Adipose tissue (tissue), 3 donors: ENCODE measurements around the gene CNTNAP2. TPM values are rescaled to one million over a fixed set of nuclear protein-coding genes. Genes with fewer than 3 reads are reported as not detected.
"Not testable (repeated sequence)": the region's sequence is repeated elsewhere in the genome, so short reads cannot be mapped to it uniquely, and the experiment has no call there.

Experiments
- H3K27ac ChIP-seq: one replicate; pipeline ENCODE4 v1.5.1; 2013; ENCODE audit warnings: low read depth, low read length
- WGBS, 3 donors: extraction: QIAGEN DNeasy Blood & Tissue Kit; methylation state at CpG; one replicate each; pipeline ENCODE4 v1.1.7; 2013; 5-methylcytosine and 5-hydroxymethylcytosine counted together
- polyA plus RNA-seq, 3 donors: library from polyadenylated mRNA; stranded (reverse); fragments of 200-250 nt; gene quantifications; one replicate each; pipeline ENCODE4 v1.2.3, GENCODE V29; 2013
- donor health status: healthy with polysubstance abuse.
- donor health status: Bipolar disorder and iron deficiency.
- donor health status: healthy.

CNTNAP2 gene
- polyA plus RNA-seq, 3 donors: under 0.01 to 0.03 (median 0.01) TPM

DNA sequence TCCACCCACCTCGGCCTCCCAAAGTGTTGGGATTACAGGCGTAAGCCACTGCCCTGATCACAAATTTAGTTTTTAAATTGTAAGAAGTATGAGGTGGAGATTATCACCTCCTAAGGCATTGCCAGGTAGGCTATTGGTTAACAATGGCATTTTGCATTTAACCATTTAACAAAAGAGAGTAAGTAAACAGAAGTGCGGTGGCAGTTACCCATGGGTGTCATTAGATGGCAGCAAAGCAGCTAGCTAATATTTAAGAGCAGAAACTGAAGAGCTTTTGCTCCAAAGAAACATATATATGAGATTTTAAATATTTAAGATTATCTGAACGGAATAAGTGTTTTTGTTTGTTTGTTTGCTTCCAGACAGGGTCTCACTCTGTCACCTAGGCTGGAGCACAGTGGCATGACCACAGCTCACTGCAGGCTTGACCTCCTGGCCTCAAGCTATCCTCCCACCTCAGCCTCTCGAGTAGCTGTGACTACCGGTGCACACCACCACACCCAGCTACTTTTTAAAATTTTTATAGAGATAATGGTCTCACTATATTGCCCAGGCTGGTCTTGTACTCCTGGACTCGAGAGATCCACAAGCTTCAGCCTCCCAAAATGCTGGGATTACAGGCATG, 2148.4 kb downstream of the CNTNAP2 start:
- H3K27ac ChIP-seq: no peak overlapping the region
- 50 to 63% (median 57%) methylated on average over 7 of the region's 7 CpGs for WGBS, 3 donors

DNA sequence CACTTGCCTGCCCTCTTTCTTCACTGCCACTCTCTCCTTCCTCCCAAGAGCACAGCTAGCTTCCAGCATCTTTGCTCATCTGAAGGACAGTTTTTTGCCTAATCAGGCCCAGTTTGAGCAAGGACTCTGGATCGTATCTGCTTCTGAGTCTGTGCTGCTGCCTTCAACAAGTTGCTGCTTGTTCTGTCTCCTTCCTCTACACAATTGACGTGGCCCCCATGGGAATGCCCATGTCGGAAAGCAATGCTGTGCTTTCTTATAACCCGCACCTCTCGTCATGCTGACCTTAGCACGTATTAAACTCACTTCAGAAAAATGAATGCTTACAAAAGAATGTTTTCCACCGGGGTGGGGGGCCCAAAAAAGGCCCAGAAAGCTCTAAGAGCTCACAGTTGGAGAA, 2149.3 kb downstream of the CNTNAP2 start:
- no peak overlapping the region for H3K27ac ChIP-seq
- WGBS, 3 donors: 50 to 73% (median 65%) methylated on average over 7 of the region's 7 CpGs

DNA sequence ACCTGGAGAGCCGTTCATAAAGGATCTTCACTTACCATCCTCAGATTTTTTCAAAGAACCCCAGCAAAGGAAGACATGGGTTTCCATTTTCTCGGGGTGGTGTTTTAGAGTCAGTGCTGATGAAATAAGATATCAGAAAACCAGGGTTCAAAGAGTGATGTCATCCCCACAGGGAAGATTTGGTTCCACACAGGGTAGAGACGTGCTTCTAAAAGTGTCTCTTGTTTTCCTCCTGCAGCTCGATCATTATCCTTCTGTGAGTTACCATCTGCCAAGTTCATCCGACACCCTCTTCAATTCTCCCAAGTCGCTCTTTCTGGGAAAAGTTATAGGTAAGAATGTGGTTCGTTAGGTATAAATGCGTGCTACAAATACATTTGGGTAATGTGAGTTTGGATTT, 2150.2 kb downstream of the CNTNAP2 start:
- H3K27ac ChIP-seq: no peak overlapping the region
- WGBS, 3 donors: 82 to 91% (median 88%) methylated on average over 8 of the region's 8 CpGs

DNA sequence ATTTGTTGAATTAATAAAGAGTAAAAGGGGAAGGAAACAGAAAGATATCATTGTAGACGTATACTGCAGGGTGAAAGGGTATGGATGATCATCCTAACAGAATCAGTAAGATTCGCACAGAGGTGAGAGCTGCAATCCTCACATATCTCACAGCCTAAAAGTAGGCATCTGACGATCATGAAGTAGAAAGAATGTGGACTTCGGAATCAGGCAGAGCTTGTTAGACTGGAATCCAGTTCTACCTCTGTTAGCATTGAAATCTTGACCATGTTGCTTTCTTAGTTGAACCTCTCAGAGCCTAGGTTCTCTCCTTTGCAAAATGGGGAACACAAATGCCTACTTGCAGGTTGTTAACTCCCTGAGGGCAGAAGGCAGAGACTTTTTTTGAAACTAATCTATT, 2154.0 kb downstream of the CNTNAP2 start:
- H3K27ac ChIP-seq: no peak overlapping the region
- WGBS, 3 donors: 64 to 89% (median 84%) methylated on average over 4 of the region's 4 CpGs

DNA sequence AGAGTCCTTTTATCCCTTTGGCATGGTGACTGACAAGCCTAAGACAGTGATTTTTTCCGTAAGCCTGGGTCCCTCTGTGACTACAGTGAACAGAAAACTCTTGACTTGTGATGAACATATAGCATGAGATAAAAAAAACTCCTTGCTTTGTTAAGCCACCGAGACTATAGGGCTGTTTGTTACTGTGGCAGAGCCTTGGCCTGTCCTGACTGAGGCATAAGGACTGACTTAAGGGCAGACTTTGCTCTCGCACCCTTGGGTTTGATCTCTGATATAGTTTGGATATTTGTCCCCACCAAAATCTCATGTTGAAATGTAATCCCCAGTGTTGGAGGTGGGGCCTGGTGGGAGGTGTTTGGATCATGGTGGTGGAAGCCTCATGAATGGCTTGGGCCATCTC, 2157.5 kb downstream of the CNTNAP2 start:
- 77 to 94% (median 92%) methylated on average over 3 of the region's 3 CpGs for WGBS, 3 donors

DNA sequence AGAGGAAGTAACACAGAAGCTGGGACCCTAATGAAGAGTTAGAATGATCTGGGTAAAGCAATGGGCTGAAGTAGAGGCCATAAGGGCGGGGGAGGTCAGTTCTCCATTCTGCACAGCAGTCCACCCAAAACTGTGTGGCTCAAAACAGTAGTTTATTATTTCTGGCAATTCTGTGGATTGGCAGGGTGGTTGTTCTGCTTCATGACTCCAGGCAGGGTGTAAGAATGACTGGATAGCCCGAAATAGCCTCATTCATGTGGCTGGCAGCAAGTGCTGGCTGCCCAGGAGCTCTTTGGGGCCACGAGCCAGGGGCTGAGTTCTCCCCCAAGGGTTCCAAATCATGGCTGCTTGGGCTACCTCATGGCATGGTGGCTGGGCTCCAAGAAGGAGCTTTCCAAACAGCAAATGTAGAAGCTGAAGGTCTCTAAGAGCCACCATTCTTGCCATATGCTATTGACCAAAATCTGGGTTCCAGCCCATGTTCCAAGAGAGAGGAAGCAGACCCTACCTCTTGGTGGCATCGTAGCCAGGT, 2158.8 kb downstream of the CNTNAP2 start:
- WGBS, 3 donors: 76 to 94% (median 90%) methylated on average over 4 of the region's 4 CpGs
- H3K27ac ChIP-seq: no peak overlapping the region

More for the DNA sequence above, 2157.5 kb downstream of the CNTNAP2 start:
- no peak overlapping the region for H3K27ac ChIP-seq

DNA sequence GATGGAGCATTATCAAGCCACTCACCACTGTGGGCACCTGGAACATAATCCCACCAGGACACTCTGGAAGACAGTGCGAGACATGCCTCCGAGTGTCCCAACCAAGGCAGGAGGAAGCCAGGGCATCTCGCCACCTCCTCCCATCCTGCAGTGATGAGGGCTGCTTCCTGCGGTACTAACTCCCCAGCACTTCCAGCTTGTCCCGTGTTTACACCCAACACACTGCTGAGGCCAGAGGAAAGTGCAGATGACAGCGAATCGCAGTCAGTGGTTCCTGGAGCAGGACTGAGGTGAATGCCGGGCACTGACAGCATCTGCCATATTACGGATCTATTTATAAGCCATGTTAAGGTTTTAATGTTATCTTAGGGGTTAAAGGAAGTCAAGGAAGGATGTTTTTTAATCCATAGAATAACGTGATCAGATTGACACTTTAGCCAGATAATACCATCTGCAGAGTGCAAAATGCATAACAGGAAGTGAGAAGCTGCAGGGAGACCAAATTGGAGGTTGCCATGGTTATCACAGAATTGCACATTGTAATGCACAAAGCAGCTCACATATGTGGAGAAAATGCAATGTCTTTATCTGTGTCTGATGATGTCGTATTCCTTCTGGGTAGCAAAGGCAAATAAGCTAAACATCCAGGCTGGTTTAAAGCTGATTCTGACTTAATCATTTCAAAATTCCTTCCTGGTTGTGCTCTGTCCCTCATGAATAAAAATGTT, 2159.9 kb downstream of the CNTNAP2 start:
- 56 to 64% (median 61%) methylated on average over 11 of the region's 11 CpGs for WGBS, 3 donors
- no peak overlapping the region for H3K27ac ChIP-seq

DNA sequence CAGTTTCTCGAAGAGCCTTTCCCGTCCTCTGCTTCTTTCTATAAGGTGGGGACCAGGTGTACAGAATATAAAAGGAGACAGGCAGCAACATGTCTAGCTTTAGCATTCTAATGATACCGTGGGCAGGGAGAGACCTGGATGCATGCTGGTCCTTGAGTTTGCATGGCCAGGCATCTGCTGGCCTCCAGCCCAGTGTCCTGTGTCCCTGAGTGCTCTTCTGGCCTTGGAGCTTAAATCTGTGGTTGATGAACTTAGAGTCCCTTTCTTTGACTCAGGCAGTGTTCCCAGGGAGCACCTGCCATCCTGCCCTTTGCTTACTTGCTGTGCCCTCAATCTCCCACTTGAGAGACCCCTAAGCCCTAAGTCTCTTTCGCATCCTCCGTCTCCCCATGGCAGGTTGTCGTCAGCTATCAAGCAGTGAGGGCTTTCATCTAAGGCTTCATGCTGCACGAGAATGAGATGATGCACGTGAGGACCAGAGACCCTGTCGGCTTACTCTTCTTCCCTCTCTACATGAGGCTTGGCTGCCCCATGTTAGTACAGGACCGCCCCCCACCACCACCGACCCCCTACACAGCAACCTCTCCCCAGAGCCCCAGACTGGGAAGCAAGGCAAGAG, 2160.6 kb downstream of the CNTNAP2 start:
- H3K27ac ChIP-seq: no peak overlapping the region
- WGBS, 3 donors: 71 to 77% (median 73%) methylated on average over 11 of the region's 11 CpGs

DNA sequence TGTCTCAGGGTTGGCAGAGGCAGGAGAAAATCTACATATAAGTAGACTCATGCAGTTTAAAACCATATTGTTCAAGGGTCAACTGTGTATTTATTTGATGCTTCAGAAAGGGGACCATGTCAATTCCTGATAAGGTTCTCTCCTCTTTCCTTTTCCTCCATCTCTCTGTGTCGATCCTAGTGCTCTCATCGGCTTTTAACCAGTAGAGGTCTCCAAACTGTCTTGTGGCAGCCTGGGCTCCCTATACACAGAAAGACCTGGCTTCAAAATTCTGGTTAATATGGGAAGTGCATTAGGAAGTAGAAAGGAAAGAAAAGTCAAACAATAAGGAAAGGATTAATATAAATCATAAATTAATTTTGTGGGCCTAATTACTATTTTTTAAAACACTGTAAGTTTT, 2169.5 kb downstream of the CNTNAP2 start:
- 6 to 25% (median 9%) methylated on average over 2 of the region's 2 CpGs for WGBS, 3 donors

DNA sequence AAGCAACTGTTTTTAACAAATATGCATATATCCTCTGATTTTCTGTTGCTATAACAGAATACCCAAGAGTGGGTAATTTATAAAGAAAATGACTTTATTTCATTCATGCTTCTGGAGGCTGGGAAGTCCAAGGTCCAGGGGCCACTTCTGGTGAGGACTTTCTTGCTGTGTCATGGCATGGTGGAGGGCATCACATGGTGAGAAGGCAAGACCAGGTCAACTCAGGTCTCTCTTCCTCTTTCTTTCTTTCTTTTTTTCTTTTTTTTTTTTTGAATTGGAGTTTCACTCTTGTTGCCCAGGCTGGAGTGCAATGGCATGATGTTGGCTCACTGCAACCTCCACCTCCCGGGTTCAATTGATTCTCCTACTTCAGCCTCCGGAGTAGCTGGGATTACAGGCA, 2170.9 kb downstream of the CNTNAP2 start:
- 82 to 96% (median 90%) methylated on average over 1 to 2 of the region's 2 CpGs for WGBS, 3 donors

More for the DNA sequence above, 2169.5 kb downstream of the CNTNAP2 start:
- H3K27ac ChIP-seq: no peak overlapping the region

DNA sequence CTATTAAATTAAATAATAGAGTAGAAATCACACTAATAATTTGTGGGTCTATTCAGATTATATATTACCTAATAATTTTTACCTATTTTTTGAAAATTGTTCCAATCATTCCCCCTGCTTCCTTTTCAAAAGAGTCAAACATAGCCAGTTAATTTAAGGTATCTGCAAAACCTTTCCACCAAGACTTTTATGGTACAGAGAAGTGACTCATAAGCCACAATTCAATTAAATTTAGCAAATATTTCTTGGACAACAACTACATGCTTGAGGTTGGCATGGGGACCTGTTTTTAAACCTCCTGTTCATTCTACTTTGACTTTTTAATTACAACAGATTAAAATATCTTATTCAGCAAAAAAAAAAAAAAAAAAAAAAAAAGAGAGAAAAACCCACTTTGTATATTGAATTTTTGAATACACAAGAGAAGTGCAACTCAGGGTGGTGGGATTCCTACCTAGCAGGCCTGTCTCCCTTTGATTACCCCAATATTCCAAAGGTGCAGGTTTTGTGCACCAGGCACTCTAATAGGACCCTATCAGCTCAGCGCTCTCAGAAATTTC, 2172.1 kb downstream of the CNTNAP2 start:
- whole genome bisulfite sequencing, 3 donors: 94 to 100% (median 96%) methylated on average over 1 of the region's 1 CpG
- no peak overlapping the region for H3K27ac ChIP-seq

More for the DNA sequence above, 2170.9 kb downstream of the CNTNAP2 start:
- no peak overlapping the region for H3K27ac ChIP-seq

DNA sequence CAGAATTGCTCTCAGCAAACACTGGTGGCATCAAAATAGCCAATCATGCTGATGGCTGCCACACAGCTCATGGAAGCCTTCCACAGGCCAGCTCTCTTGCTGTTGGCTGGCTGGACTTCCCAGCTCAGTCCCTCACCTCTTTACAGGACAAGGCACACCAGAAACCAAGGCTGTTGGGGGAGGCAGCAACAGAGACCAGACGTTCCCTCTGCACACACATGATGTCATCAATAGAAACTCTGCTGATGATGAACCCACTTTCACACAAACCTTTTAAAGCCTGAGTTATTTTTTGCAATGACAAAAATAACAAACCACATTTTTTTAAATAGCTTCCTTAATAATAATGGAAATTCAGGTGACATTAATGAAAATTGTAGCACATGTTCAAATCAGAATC, 2173.0 kb downstream of the CNTNAP2 start:
- no peak overlapping the region for H3K27ac ChIP-seq
- 12 to 57% (median 47%) methylated on average over 1 of the region's 1 CpG for WGBS, 3 donors

DNA sequence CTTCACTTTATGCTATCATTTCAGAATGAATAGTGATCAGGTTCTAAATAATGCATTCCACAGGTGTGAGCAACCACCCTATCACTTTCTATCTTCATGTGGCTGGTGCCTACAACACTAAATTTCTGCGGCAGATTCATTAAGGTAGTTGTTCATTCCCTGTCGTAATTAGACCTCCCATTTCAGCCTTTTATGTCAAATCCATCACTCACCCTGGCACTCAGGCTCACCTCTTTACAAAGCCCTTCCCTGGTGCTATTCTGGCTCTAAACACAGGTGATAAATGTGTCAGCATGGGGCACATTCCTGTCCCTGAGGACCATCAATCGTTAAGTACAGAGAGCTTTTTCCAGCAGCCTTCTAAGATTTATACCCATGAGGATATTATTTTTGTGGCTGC, 2173.9 kb downstream of the CNTNAP2 start:
- H3K27ac ChIP-seq: no peak overlapping the region
- WGBS, 3 donors: 20 to 79% (median 74%) methylated on average over 3 of the region's 3 CpGs

DNA sequence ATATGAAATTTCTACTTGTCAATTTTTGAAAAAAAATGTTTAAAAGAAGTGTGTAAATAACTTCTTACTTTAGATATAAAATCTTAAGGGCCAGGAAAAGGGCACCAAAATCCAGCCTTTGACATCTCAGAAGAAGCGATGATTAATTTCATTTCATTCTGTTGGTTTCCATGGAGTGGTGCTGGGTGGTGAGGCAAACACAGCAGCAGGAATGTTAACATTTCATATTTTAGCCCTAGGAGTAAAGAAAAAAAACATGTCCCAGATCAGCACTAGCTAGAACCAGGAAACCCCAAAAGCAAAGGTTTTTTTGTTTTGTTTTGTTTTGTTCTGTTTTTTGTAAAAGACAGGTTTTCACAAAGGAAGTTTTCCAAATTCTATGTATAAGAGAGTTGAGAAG, 2175.2 kb downstream of the CNTNAP2 start:
- WGBS, 3 donors: 84 to 97% (median 91%) methylated on average over 1 of the region's 1 CpG

DNA sequence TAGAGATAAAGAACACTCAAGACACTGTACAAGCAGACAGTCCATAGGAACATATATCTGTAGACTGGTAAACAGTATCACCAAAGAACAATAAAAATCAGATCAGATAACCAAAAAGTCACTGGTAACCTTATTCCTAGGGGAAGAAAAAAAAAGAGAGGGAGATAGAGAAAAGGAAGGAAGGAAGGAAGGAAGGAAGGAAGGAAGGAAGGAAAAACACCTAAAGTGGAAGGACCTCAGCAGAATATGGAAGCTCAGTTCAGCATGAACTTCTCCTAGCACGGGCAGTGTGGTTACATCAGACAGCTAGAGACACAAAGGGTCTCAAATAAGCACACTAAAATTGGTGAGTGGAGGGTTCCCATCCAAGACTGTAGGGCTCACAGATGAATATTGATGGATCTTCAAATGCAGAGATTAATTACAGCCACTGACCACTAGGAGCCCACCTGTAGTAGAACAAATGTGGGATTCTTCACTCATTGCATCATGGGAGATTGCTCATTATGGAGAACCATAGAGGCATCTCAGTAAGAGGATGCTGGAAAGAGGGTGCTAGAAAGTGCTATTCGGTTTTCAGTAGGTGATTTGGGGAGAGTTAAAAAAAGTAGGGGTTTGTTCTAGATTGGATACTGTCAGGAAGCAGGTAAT, 2180.5 kb downstream of the CNTNAP2 start:
- WGBS, 3 donors: 82 to 92% (median 87%) methylated on average over 2 of the region's 2 CpGs
- no peak overlapping the region for H3K27ac ChIP-seq

More for the DNA sequence above, 2175.2 kb downstream of the CNTNAP2 start:
- no peak overlapping the region for H3K27ac ChIP-seq

DNA sequence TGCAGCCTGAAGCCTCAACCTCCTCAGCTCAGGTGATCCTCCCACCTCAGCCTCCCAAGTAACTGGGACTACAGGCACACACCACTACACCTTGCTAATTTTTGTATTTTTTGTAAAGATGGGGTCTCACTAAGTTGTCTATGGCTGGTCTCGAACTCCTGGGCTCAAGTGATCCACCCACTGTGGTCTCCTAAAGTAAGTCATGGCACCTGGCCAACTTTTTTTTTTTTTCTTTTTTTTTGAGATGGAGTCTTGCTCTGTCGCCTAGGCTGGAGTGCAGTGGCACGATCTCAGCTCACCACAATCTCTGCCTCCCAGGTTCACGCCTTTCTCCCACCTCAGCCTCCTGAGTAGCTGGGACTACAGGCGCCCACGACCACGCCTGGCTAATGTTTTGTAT, 2182.2 kb downstream of the CNTNAP2 start:
- H3K27ac ChIP-seq: not testable (repeated sequence)
- WGBS, 3 donors: 73 to 95% (median 91%) methylated on average over 7 of the region's 7 CpGs

DNA sequence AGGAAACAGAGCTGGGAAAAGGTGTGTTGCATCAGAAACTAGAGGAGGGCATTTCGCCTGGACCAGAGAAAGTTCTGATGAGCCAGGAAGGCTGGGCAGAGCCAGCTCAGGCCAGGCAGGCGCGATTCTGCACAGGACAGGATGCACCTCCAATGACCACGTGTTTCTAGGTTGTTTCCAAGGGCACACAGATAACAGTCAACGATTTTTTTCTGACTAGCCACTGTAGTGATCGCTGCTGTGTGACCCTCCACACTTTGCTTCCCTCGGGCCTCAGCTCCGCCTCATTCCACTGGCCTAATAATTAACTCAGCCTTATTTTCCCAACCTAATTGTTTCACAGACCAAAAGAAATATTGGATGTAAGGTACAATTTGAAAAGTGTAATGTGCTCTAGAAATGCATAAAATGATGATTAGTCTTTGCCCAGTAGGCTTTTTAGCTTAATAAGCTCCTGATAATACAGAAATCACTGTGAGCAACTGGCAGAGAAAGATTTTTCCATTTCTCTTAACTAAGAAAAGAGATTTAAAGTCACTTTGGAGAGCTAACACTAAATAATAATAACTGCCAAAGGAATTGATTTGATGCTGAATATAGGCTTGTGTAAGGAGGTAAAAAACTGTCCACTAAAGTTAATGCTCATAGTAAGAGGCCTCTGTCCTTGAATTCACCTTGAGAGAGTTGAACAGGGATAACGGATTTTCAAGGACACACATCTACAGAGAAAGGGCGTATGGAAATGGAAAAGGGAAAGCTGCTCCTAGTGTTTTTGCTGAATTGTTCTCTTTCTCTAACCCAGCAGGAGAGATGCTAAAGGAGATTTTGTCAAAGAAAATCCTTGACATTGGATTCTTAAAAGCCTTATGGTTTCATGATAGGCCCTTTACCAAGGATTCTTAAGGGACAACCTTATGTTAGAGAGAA, 2183.0 kb downstream of the CNTNAP2 start:
- H3K27ac ChIP-seq: no peak overlapping the region
- WGBS, 3 donors: 28 to 75% (median 72%) methylated on average over 10 of the region's 10 CpGs

DNA sequence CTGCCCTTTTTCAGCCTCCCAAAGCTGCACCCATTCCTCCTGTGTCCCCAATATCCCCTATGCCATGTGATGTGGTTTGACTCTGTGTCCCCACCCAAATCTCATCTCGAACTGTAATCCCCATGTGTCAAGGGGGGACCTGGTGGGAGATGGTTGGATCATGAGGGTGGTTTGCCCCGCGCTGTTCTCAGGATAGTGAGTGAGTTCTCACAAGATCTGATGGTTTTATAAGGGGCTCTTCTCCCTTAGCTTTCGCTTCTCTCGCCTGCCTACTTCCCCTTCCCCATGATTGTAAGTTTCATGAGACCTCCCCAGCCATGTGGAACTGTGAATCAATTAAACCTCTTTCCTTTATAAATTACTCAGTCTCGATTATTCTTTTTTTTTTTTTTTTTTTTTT, 2185.8 kb downstream of the CNTNAP2 start:
- WGBS, 3 donors: 84 to 93% (median 91%) methylated on average over 5 to 6 of the region's 6 CpGs
- not testable (repeated sequence) for H3K27ac ChIP-seq
